Calu3 (cell line): ENCODE results near the gene CLBA1. TPM values are rescaled to one million over a fixed set of nuclear protein-coding genes. Genes with fewer than 3 reads are reported as not detected.

Experiments
- BruUV-seq: library from RNA; stranded (reverse); fragments of 400-500 nt; replicated peaks from 2 replicates; lab custom pipeline; 2021; lab: Mats Ljungman, UMichigan
- CTCF ChIA-PET: fragments of 300-600 bp; sonication (Branson Sonifier 250); formaldehyde crosslinking; loops from one replicate; lab custom pipeline; 2022; ENCODE audit warnings: antibody characterized with exemption; lab: Charles Lee
- DNase-seq: peaks from one replicate; pipeline ENCODE4 v3.0.0; 2022
- H3K27ac Mint-ChIP-seq: one replicate; pipeline ENCODE4 v1.8.0; 2022; ENCODE audit warnings: mixed read lengths; ENCODE audit not compliant: unreplicated experiment
- H3K27me3 Mint-ChIP-seq: one replicate; pipeline ENCODE4 v1.8.0; 2022; ENCODE audit warnings: mixed read lengths; ENCODE audit not compliant: unreplicated experiment
- H3K36me3 Mint-ChIP-seq: one replicate; pipeline ENCODE4 v1.8.0; 2022; ENCODE audit warnings: mild to moderate bottlenecking, moderate library complexity, mixed read lengths; ENCODE audit not compliant: insufficient read depth, unreplicated experiment
- H3K4me1 Mint-ChIP-seq: one replicate; pipeline ENCODE4 v1.8.0; 2022; ENCODE audit warnings: mild to moderate bottlenecking, low read depth, mixed read lengths; ENCODE audit not compliant: unreplicated experiment
- H3K4me3 Mint-ChIP-seq: one replicate; pipeline ENCODE4 v1.8.0; 2022; ENCODE audit warnings: mild to moderate bottlenecking, low read depth, moderate library complexity, mixed read lengths; ENCODE audit not compliant: unreplicated experiment
- H3K9me3 Mint-ChIP-seq: one replicate; pipeline ENCODE4 v1.8.0; 2022; ENCODE audit warnings: low read depth, mixed read lengths; ENCODE audit not compliant: unreplicated experiment
- CTCF ChIP-seq: fragments of 200-600 bp; IDR thresholded peaks from one replicate; pipeline ENCODE4 v1.8.0; 2022; ENCODE audit warnings: antibody characterized with exemption; ENCODE audit not compliant: unreplicated experiment
- intact Hi-C: fragments of 100-400 bp; cut with micrococcal nuclease; formaldehyde crosslinking; loops from one replicate; pipeline ENCODE4 v1.10.0; 2022; ENCODE audit not compliant: unreplicated experiment
- total RNA-seq: library from RNA; stranded (reverse); gene quantifications from 2 replicates; pipeline ENCODE4 v1.2.3, GENCODE V29; 2022

Gene CLBA1
- total RNA-seq, 1 experiment from 2014 or later: 12.8 TPM

- Mint-ChIP-seq H3K36me3 (peaks cover 41% of the 10 kb centered on the region), H3K4me1 (peaks cover 43% of the 10 kb centered on the region), H3K4me3 (no peak overlapping the region), H3K9me3 (no peaks in the 10 kb centered on the region), H3K27me3 (no peaks in the 10 kb centered on the region), H3K27ac (no peak overlapping the region)
- no TSS peak for BruUV-seq
- no peak for DNase-seq
- CTCF ChIA-PET: no interaction called here
- no peak for TF ChIP-seq CTCF
- intact Hi-C loops: loop anchor here (10.0 kb wide), 1 partner anchor 72 kb away; no protein-coding TSS in a partner anchor
Measured at GRCh38 chr14:105013150-105013785, 27.7 kb downstream of the CLBA1 start.

GRCh38 chr14:105014032-105014431 lies 28.4 kb downstream of the CLBA1 start:
- intact Hi-C loops: loop anchor here (10.0 kb wide), 1 partner anchor 71 kb away; no protein-coding TSS in a partner anchor
- no TSS peak for BruUV-seq
- H3K4me1 Mint-ChIP-seq: peaks cover 43% of the 10 kb centered on the region
- H3K27ac Mint-ChIP-seq: no peak overlapping the region
- H3K36me3 Mint-ChIP-seq: peaks cover 48% of the 10 kb centered on the region
- H3K27me3 Mint-ChIP-seq: no peaks in the 10 kb centered on the region
- no peaks in the 10 kb centered on the region for H3K9me3 Mint-ChIP-seq
- no peak for DNase-seq
- no peak overlapping the region for H3K4me3 Mint-ChIP-seq
- TF ChIP-seq CTCF: no peak
- CTCF ChIA-PET: no interaction called here

GRCh38 chr14:105014631-105015030 lies 29.0 kb downstream of the CLBA1 start:
- peaks cover 54% of the 10 kb centered on the region for H3K36me3 Mint-ChIP-seq
- no TSS peak for BruUV-seq
- DNase-seq: no peak
- peak overlapping the region; percentile 43 for H3K4me3 Mint-ChIP-seq
- no peaks in the 10 kb centered on the region for H3K27me3 Mint-ChIP-seq
- CTCF ChIA-PET: interaction anchor here (0.6 kb wide), 1 partner anchor 21 kb away, joined by 3 read pairs; no protein-coding TSS in a partner anchor
- H3K4me1 Mint-ChIP-seq: peaks cover 43% of the 10 kb centered on the region
- H3K27ac Mint-ChIP-seq: no peak overlapping the region
- H3K9me3 Mint-ChIP-seq: no peaks in the 10 kb centered on the region
- TF ChIP-seq CTCF: no peak
- intact Hi-C loops: loop anchor here (10.0 kb wide), 1 partner anchor 70 kb away; no protein-coding TSS in a partner anchor

- Mint-ChIP-seq H3K4me1 (peaks cover 43% of the 10 kb centered on the region), H3K36me3 (peaks cover 54% of the 10 kb centered on the region), H3K4me3 (peak overlapping the region; percentile 43), H3K27me3 (no peaks in the 10 kb centered on the region), H3K9me3 (no peaks in the 10 kb centered on the region), H3K27ac (no peak overlapping the region)
- CTCF ChIA-PET: no interaction called here
- intact Hi-C loops: loop anchor here (10.0 kb wide), 1 partner anchor 70 kb away; no protein-coding TSS in a partner anchor
- no peak for DNase-seq
- BruUV-seq: no TSS peak
- TF ChIP-seq CTCF: no peak
Measured at GRCh38 chr14:105015242-105015641, 29.7 kb downstream of the CLBA1 start.
